CD4-positive, CD25-positive, alpha-beta regulatory T cell (primary cell): Measurements from ENCODE around the gene NEXN. TPM values are rescaled to one million over a fixed set of nuclear protein-coding genes. Genes with fewer than 3 reads are reported as not detected.

Source experiments
- ATAC-seq, 2 donors: fragments of 150-1000 bp; cut with Tn5 transposase; one replicate each; pipeline ENCODE4 v1.10.0; 2021; ENCODE audit warnings: low read depth in 2 of 2, moderate number of reproducible peaks in 2 of 2, moderate library complexity in 1 of 2
- DNase-seq, 3 donors: peaks; one replicate each; pipeline versions ENCODE4 v3.0.0 to v3.0.0-alpha.2; 2012 to 2022; ENCODE audit warnings: mixed read lengths in 1 of 3
- H3K27ac ChIP-seq: one replicate; pipeline ENCODE4 v1.7.0; 2013; ENCODE audit warnings: mild to moderate bottlenecking, low read length; ENCODE audit not compliant: insufficient read depth, poor library complexity, severe bottlenecking
- H3K27me3 ChIP-seq: one replicate; pipeline ENCODE4 v1.7.0; 2013; ENCODE audit warnings: low read length; ENCODE audit not compliant: control insufficient read depth, insufficient read depth
- H3K36me3 ChIP-seq: one replicate; pipeline ENCODE4 v1.7.0; 2013; ENCODE audit warnings: mild to moderate bottlenecking, low read length, moderate library complexity; ENCODE audit not compliant: control insufficient read depth, insufficient read depth
- H3K4me1 ChIP-seq: 2 replicates; pipeline ENCODE4 v1.7.0; 2013; ENCODE audit warnings: mild to moderate bottlenecking, low read length; ENCODE audit not compliant: insufficient read depth, control insufficient read depth, poor library complexity, severe bottlenecking
- H3K4me3 ChIP-seq: one replicate; pipeline ENCODE4 v1.7.0; 2013; ENCODE audit warnings: low read depth, mild to moderate bottlenecking, low read length, moderate library complexity
- H3K9me3 ChIP-seq, 2 experiments: 1 replicate in 1 of 2; 2 replicates in 1 of 2; pipeline ENCODE4 v1.7.0; 2013; ENCODE audit warnings: low read length in 2 of 2, mild to moderate bottlenecking in 1 of 2, moderate library complexity in 1 of 2; ENCODE audit not compliant: control insufficient read depth in 2 of 2
- H3K27ac Mint-ChIP-seq, 3 donors: one replicate each; pipeline ENCODE4 v1.8.0; 2020 to 2022; ENCODE audit warnings: mild to moderate bottlenecking in 3 of 3, mixed read lengths in 3 of 3, moderate library complexity in 2 of 3
- H3K27me3 Mint-ChIP-seq: one replicate; pipeline ENCODE4 v1.8.0; 2022; ENCODE audit warnings: mild to moderate bottlenecking, mixed read lengths
- H3K36me3 Mint-ChIP-seq: one replicate; pipeline ENCODE4 v1.8.0; 2020; ENCODE audit warnings: mixed read lengths
- H3K4me1 Mint-ChIP-seq, 4 donors: one replicate each; pipeline ENCODE4 v1.8.0; 2020 to 2022; ENCODE audit warnings: mixed read lengths in 4 of 4, mild to moderate bottlenecking in 1 of 4
- H3K4me3 Mint-ChIP-seq, 4 donors: one replicate each; pipeline ENCODE4 v1.8.0; 2020 to 2022; ENCODE audit warnings: mild to moderate bottlenecking in 4 of 4, mixed read lengths in 4 of 4, moderate library complexity in 3 of 4
- H3K9me3 Mint-ChIP-seq, 7 donors: one replicate each; pipeline ENCODE4 v1.8.0; 2020 to 2022; ENCODE audit warnings: mixed read lengths in 7 of 7, mild to moderate bottlenecking in 3 of 7, moderate library complexity in 2 of 7
- polyA plus RNA-seq, 4 donors: library from polyadenylated mRNA; unstranded; fragments of 300-500 nt; fragmentation: Illumina TruSeq; gene quantifications; one replicate each; pipeline ENCODE4 v1.2.3, GENCODE V29; 2021
- total RNA-seq: library from RNA; stranded (reverse); gene quantifications from one replicate; pipeline ENCODE4 v1.2.3, GENCODE V29; 2022

Gene NEXN
- total and polyA plus RNA-seq, 5 donors from 2014 or later: 0.17 to 1.1 (median 0.32) TPM; not detected in 1

DNA sequence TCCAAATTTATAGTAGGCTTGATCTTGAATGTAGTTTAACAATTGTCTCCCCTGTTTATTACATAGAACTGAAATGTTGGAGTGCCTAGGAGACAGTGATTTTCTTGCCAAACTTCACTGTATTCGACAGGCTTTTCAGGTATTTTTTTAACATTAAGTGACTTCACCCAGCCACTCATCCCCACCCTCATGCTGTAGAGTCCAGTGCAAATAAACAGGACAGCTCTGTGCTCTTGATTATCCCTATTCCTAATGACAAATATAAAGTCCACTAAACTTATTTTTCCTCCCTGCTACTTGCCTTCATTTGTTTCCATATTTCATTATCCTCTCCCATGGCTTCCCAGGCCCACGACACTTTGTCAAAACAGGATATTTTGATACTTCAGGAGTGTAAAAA is 29.2 kb upstream of the NEXN start:
- no peaks in the 10 kb centered on the region for H3K27me3 ChIP-seq
- ATAC-seq (no peak), DNase-seq (no peak)
- Mint-ChIP-seq H3K27ac (no peak overlapping the region), H3K4me1 (peaks cover 0 to 32% (median 21%) of the 10 kb centered on the region in 4 donors), H3K9me3 (peaks cover 0 to 18% (median 2%) of the 10 kb centered on the region in 7 donors), H3K27me3 (no peaks in the 10 kb centered on the region), H3K36me3 (peaks cover 62% of the 10 kb centered on the region), H3K4me3 (no peak overlapping the region)
- no peaks in the 10 kb centered on the region for H3K4me1 ChIP-seq
- peaks cover 0 to 4% of the 10 kb centered on the region in 2 experiments for H3K9me3 ChIP-seq
- no peak overlapping the region for H3K27ac ChIP-seq
- H3K36me3 ChIP-seq: peaks cover 30% of the 10 kb centered on the region
- no peak overlapping the region for H3K4me3 ChIP-seq

DNA sequence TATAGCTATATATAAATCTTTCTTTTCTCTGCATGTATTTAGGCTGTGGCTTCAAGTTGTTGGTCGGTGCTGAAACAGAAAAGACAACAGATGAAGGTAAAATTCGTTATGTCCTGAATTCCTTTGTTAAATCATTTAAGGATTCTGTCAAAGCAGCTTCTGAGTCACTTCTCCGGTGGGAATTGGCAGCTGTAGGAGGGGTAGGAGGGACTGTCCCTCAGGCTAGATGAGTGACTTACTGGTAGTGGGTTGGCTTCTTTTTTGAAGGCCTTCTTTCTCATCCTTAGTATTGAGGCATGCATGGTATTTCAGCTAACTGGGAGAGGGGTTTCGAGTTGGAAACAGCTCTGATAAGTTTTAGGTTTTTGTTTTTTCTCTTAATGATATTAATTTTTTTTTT is 22.1 kb upstream of the NEXN start:
- Mint-ChIP-seq H3K27ac (no peak overlapping the region), H3K9me3 (no peaks in the 10 kb centered on the region), H3K4me3 (no peak overlapping the region), H3K27me3 (no peaks in the 10 kb centered on the region), H3K36me3 (peaks cover 38% of the 10 kb centered on the region), H3K4me1 (no peaks in the 10 kb centered on the region)
- Histone ChIP-seq H3K27me3 (no peaks in the 10 kb centered on the region), H3K36me3 (peaks cover 32% of the 10 kb centered on the region), H3K4me1 (no peaks in the 10 kb centered on the region), H3K4me3 (no peak overlapping the region), H3K9me3 (no peaks in the 10 kb centered on the region), H3K27ac (no peak overlapping the region)
- DNase-seq (no peak), ATAC-seq (no peak)

DNA sequence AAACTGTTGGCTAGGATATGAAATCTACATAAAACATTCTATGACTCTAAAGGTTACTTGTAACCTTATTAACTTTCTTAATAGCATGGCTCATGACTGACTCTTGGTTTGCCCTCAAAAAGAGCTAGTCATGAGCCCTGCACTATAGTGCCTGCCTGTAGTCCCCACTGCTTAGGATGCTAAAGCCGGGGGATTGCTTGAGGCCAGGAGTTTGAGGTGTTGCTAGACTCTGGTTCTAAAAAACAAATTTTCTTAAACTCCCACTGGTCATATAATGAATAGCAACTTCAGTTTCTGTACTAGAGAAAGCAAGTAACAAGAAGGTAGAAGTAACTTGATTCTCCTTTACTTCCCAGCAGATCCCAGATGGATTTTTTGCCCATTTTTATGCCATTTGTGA is 15.8 kb upstream of the NEXN start:
- H3K9me3 ChIP-seq: no peaks in the 10 kb centered on the region
- ATAC-seq (no peak), DNase-seq (no peak)
- no peak overlapping the region for H3K4me3 Mint-ChIP-seq
- no peak overlapping the region for H3K4me3 ChIP-seq
- peaks cover 23% of the 10 kb centered on the region for H3K36me3 Mint-ChIP-seq
- no peaks in the 10 kb centered on the region for H3K4me1 ChIP-seq
- H3K4me1 Mint-ChIP-seq: no peaks in the 10 kb centered on the region
- H3K27ac Mint-ChIP-seq: peak overlapping the region in 1 of 3 donors; percentile 13
- no peaks in the 10 kb centered on the region for H3K27me3 ChIP-seq
- H3K27ac ChIP-seq: no peak overlapping the region
- H3K36me3 ChIP-seq: peaks cover 19% of the 10 kb centered on the region
- H3K27me3 Mint-ChIP-seq: no peaks in the 10 kb centered on the region
- H3K9me3 Mint-ChIP-seq: no peaks in the 10 kb centered on the region

DNA sequence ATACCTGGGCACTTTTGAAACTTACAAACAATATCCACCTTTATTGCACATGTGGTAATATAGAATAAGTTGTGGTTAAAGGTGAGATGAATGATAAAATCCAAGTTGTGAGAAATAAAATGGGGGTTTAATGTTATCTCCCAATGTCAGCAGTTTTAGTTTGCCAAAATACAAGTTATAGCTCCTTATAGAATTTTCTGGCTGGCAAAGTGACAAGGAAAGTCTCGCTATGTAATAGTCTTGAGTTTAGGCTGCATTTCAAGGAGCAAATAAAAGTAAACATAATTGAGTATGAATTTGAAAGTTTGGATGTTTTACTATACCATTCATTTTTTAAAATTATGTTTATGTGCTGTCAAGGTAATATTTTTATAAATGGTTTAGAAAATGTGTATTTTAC is 15.0 kb upstream of the NEXN start:
- Mint-ChIP-seq H3K36me3 (peaks cover 22% of the 10 kb centered on the region), H3K27ac (no peak overlapping the region), H3K4me3 (no peak overlapping the region), H3K9me3 (no peaks in the 10 kb centered on the region), H3K27me3 (no peaks in the 10 kb centered on the region), H3K4me1 (no peaks in the 10 kb centered on the region)
- ATAC-seq (no peak), DNase-seq (no peak)
- Histone ChIP-seq H3K4me1 (no peaks in the 10 kb centered on the region), H3K27ac (no peak overlapping the region), H3K9me3 (no peaks in the 10 kb centered on the region), H3K36me3 (peaks cover 12% of the 10 kb centered on the region), H3K27me3 (no peaks in the 10 kb centered on the region), H3K4me3 (no peak overlapping the region)

DNA sequence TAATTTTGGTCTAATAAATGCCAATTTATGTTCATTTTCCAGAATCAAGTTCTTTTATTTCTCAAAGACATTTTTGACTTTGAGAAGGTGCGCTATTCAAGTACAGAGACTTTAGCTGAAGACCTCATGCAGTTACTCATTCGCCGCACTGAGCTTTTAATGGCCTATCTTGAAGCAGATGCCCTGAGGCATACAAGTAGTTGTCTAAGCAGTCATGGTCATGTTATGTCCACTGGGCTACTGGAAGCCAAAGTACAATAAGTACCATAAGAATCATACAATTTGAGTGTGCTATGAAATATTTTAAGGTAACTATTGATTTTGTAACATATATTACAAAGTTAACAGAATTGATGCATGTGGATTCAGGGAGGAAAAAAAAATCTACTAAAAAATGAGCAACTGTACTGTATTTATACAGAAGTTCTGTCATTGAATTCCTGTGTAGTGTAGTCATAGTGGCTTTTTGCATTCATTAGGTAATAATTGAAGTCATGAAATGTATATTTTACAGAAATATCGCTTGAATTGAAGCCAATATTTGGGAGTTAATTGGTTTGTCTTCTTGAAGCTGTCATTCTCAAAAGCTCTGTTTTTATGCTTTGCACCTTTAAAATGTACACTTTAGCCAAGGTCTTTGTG is 13.5 kb upstream of the NEXN start:
- Mint-ChIP-seq H3K9me3 (no peaks in the 10 kb centered on the region), H3K27me3 (no peaks in the 10 kb centered on the region), H3K4me3 (no peak overlapping the region), H3K36me3 (peaks cover 17% of the 10 kb centered on the region), H3K27ac (no peak overlapping the region), H3K4me1 (no peaks in the 10 kb centered on the region)
- no peak overlapping the region for H3K27ac ChIP-seq
- no peak for ATAC-seq
- peaks cover 10% of the 10 kb centered on the region for H3K36me3 ChIP-seq
- H3K9me3 ChIP-seq: no peaks in the 10 kb centered on the region
- no peak overlapping the region for H3K4me3 ChIP-seq
- H3K4me1 ChIP-seq: no peaks in the 10 kb centered on the region
- DNase-seq: no peak
- H3K27me3 ChIP-seq: no peaks in the 10 kb centered on the region

DNA sequence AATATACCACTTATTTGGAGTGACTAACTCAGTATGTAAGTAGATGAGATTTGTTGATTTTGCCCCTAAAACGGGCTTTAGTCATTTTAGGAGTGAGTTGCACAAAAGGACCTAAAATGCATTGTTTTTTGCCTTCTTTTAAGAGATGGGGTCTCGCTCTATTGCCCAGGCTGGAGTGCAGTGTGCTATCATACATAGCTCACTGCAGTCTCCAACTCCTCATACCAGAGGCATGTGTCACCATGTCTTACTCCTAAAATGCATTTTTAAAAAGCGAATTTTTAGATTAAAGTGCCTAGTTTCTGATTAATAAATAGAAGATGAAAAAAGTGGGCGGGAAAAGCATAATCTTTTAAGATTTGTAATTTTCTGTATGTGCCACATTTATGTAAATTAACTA is 11.5 kb upstream of the NEXN start:
- Histone ChIP-seq H3K9me3 (no peaks in the 10 kb centered on the region), H3K27ac (no peak overlapping the region), H3K4me1 (no peaks in the 10 kb centered on the region), H3K27me3 (no peaks in the 10 kb centered on the region), H3K4me3 (no peak overlapping the region), H3K36me3 (peaks cover 10% of the 10 kb centered on the region)
- DNase-seq: no peak
- Mint-ChIP-seq H3K27ac (no peak overlapping the region), H3K4me1 (no peaks in the 10 kb centered on the region), H3K4me3 (no peak overlapping the region), H3K9me3 (no peaks in the 10 kb centered on the region), H3K36me3 (peaks cover 17% of the 10 kb centered on the region), H3K27me3 (no peaks in the 10 kb centered on the region)
- no peak for ATAC-seq

DNA sequence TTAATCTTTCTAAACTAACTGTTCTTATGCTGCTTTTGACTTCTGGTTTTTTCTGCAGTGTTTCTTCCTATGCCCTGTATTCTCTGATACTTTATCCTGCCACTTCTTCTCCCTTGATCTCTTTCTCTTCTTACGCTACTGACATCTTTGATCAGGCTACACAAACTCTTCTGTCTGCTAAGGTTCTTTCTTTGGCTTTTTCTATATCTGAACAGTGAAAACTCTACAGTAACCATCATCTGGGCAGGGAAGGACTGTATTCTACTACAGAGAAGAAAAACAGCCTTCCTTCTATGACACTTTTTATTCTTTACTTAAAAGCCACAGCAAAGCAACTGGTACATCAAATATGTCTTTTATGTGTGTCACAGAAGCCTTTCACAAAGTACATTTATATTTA is 7.4 kb upstream of the NEXN start:
- Histone ChIP-seq H3K4me3 (no peak overlapping the region), H3K27ac (no peak overlapping the region), H3K9me3 (no peaks in the 10 kb centered on the region), H3K27me3 (no peaks in the 10 kb centered on the region), H3K4me1 (no peaks in the 10 kb centered on the region), H3K36me3 (no peaks in the 10 kb centered on the region)
- no peak overlapping the region for H3K4me3 Mint-ChIP-seq
- no peaks in the 10 kb centered on the region for H3K27me3 Mint-ChIP-seq
- DNase-seq (no peak), ATAC-seq (no peak)
- no peaks in the 10 kb centered on the region for H3K4me1 Mint-ChIP-seq
- peaks cover 0 to 2% (median 0%) of the 10 kb centered on the region in 7 donors for H3K9me3 Mint-ChIP-seq
- H3K36me3 Mint-ChIP-seq: peaks cover 17% of the 10 kb centered on the region
- H3K27ac Mint-ChIP-seq: no peak overlapping the region

DNA sequence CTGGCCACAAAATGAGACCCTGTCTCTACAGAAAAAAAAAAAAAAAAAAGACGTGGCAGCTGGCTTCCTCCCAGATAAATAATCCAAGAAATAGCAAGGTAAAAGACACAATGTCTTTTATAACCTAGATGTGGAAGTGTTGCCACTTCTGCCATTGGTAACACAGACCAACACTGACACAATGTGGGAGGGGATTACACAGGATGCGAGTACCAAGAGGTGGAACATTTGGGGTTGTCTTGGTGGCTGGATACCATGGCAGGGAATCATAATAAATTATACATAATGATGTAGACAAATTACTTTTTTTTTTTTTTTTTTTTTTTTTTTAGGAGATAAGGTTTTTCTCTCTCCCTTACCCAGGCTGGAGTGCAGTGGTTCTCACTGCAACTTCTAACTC is 6.0 kb upstream of the NEXN start:
- ATAC-seq: no peak
- Histone ChIP-seq H3K27me3 (no peaks in the 10 kb centered on the region), H3K27ac (no peak overlapping the region), H3K4me1 (no peaks in the 10 kb centered on the region), H3K9me3 (no peaks in the 10 kb centered on the region), H3K4me3 (no peak overlapping the region), H3K36me3 (no peaks in the 10 kb centered on the region)
- H3K4me3 Mint-ChIP-seq: no peak overlapping the region
- peak overlapping the region in 1 of 3 donors; percentile 42 for H3K27ac Mint-ChIP-seq
- peaks cover 24% of the 10 kb centered on the region for H3K36me3 Mint-ChIP-seq
- DNase-seq: no peak
- H3K27me3 Mint-ChIP-seq: peaks cover 2% of the 10 kb centered on the region
- H3K4me1 Mint-ChIP-seq: peaks cover 0 to 3% (median 0%) of the 10 kb centered on the region in 4 donors
- peaks cover 0 to 2% (median 0%) of the 10 kb centered on the region in 7 donors for H3K9me3 Mint-ChIP-seq
